ENCODE data around the gene RNPEP. TPM values are rescaled to one million over a fixed set of nuclear protein-coding genes. Genes with fewer than 3 reads are reported as not detected.

The RNPEP gene
- total and polyA plus RNA-seq, 2 of the 13 experiments (the other 11 are each of a cell fraction or from before 2014, with no cell fraction given) = 20.6 to 38.4 TPM

DNA sequence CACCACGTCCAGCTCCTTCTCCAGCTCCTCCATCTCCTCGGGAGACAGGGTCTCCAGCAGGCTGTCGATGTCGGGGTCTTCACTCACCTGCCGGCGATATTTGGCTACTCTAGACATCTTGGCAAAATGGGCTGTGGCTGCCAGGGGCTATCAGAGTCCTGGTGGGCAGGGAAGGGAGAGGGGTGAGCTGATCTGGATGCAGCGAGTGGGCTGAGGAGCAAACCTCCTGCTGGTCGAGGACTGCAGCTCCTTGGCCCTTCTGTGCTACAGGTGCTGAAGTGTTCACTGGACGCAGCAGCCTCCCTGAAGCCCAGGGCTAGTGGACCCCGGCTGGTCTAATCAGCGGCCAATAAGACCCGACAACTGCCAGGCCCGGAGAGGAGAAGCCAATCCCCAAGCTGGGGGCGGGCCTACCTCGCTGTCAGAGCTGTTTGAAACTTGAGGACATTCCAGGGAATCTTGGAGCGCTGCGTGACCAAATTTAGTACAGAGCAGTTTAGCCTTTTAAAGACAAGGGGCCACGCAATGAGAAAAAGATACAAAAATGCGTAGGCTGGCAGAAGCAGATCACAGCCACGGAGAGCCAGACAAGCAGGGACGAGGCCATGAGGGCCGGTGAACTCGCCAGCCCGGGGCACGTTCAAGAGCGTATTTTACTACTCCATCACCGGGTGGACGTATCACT is 36.1 kb upstream of the RNPEP start, which contains the start of gene LMOD1 (continued):
- TF ChIP-seq NONO (IDR thresholded peaks at IDR 0.05) (no peak), NONO (CRISPR knock-in tag; conservative IDR thresholded peaks at IDR 0.05) (no peak), NFYB (CRISPR knock-in tag; IDR thresholded peaks at IDR 0.05) (peak; percentile 81), BORCS8-MEF2B (CRISPR knock-in tag; IDR thresholded peaks at IDR 0.05) (no peak), SAP130 (CRISPR knock-in tag; IDR thresholded peaks at IDR 0.05; ENCODE audit: low read depth) (peak; percentile 36; the same call in 1 of the 2 replicates), SP2 (CRISPR knock-in tag; IDR thresholded peaks at IDR 0.05) (peak; percentile 83), ZNF687 (CRISPR knock-in tag; IDR thresholded peaks at IDR 0.05) (peak; percentile 52), ZNF333 (CRISPR knock-in tag; IDR thresholded peaks at IDR 0.05; ENCODE audit: borderline replicate concordance) (no peak), NR1H2 (CRISPR knock-in tag; IDR thresholded peaks at IDR 0.05; ENCODE audit: borderline replicate concordance, low read depth) (no peak), FIP1L1 (IDR thresholded peaks at IDR 0.05; ENCODE audit: borderline replicate concordance, insufficient read depth, low read depth, low read length) (no peak), SATB2 (CRISPR knock-in tag; IDR thresholded peaks at IDR 0.05) (no peak), ZNF569 (CRISPR knock-in tag; IDR thresholded peaks at IDR 0.05; ENCODE audit: borderline replicate concordance) (no peak), SRSF4 (IDR thresholded peaks at IDR 0.05; ENCODE audit: low read depth, low read length, poor library complexity, severe bottlenecking) (no peak), ZNF879 (CRISPR knock-in tag; IDR thresholded peaks at IDR 0.05) (no peak), RNF219 (CRISPR knock-in tag; IDR thresholded peaks at IDR 0.05) (no peak), ATF3 (CRISPR knock-in tag; IDR thresholded peaks at IDR 0.05) (no peak), GZF1 (CRISPR knock-in tag; IDR thresholded peaks at IDR 0.05) (no peak), PHF21A (CRISPR knock-in tag; IDR thresholded peaks at IDR 0.05) (0 out of 2 replicates have a peak, but pooled peaks have one; percentile 27), ZNF781 (CRISPR knock-in tag; IDR thresholded peaks at IDR 0.05; ENCODE audit: borderline replicate concordance, not compliant biosample characterization) (no peak)
- TF ChIP-seq, protein P1, sequence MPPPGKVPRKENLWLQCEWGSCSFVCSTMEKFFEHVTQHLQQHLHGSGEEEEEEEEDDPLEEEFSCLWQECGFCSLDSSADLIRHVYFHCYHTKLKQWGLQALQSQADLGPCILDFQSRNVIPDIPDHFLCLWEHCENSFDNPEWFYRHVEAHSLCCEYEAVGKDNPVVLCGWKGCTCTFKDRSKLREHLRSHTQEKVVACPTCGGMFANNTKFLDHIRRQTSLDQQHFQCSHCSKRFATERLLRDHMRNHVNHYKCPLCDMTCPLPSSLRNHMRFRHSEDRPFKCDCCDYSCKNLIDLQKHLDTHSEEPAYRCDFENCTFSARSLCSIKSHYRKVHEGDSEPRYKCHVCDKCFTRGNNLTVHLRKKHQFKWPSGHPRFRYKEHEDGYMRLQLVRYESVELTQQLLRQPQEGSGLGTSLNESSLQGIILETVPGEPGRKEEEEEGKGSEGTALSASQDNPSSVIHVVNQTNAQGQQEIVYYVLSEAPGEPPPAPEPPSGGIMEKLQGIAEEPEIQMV (CRISPR knock-in tag; IDR thresholded peaks at IDR 0.05; ENCODE audit: low read depth) = 0 out of 2 replicates have a peak, but pooled peaks have one; percentile 16
- TF ChIP-seq, protein P2, sequence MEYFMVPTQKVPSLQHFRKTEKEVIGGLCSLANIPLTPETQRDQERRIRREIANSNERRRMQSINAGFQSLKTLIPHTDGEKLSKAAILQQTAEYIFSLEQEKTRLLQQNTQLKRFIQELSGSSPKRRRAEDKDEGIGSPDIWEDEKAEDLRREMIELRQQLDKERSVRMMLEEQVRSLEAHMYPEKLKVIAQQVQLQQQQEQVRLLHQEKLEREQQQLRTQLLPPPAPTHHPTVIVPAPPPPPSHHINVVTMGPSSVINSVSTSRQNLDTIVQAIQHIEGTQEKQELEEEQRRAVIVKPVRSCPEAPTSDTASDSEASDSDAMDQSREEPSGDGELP (IDR thresholded peaks at IDR 0.05; ENCODE audit: borderline replicate concordance, low read depth) = no peak

Measured in HepG2 (cell line).